ENCODE data around the gene ACCS. TPM values are rescaled to one million over a fixed set of nuclear protein-coding genes. Genes with fewer than 3 reads are reported as not detected.
A peak's percentile ranks its signal among the peaks of the same experiment; 100 is the strongest.

Gene ACCS
- total and polyA plus RNA-seq, 9 of the 15 experiments (the other 6 are each of a cell fraction or from before 2014, with no cell fraction given) = 4.2 to 25.9 (median 16.3) TPM

- ATAC-seq (peak; percentile 26), DNase-seq (ENCODE audit: extremely low read depth in 1 of 4, low spot score in 3 of 4) (peak in 2 of 4 experiments; percentile 64 to 68), FAIRE-seq (peak; percentile 61)
- in situ Hi-C loops (cut with MboI) (no loop called here), intact Hi-C loops (cut with micrococcal nuclease) (loop anchor here (10.0 kb wide), 1 partner anchor 122 kb away; the partner anchor contains the start of gene C11orf96)
- 10% methylated on average over 5 of the region's 5 CpGs for WGBS (ENCODE audit: insufficient coverage, low coverage, missing lambda C conversion rate)
- peak overlapping the region; percentile 55 for H3K4me3 ChIP-seq
- H3K27ac ChIP-seq (ENCODE audit: extremely low read depth, low read depth, low read length) = peak overlapping the region; percentile 72
- H3K9me1 ChIP-seq (ENCODE audit: control insufficient read depth, insufficient read depth, low read length) = no peaks in the 10 kb centered on the region
- H4K20me1 ChIP-seq (replicated peaks; ENCODE audit: control insufficient read depth, insufficient read depth, low read length) = no peaks in the 10 kb centered on the region
- POLR2A ChIA-PET = interaction anchor here (0.6 to 1.4 kb wide), 2 partner anchors 9 to 158 kb away, joined by 3 read pairs; no protein-coding TSS in a partner anchor
- peaks cover 10 to 22% of the 10 kb centered on the region in 2 experiments; a peak in 4 of 5 replicates for H3K4me1 ChIP-seq (replicated peaks in 1 of 2; ENCODE audit: control insufficient read depth in 2 of 2, insufficient read depth in 2 of 2, low read length in 2 of 2)
- CTCF ChIA-PET (ENCODE audit: low intra/inter-chr PET ratio) = no interaction called here
- no TSS peak for BruUV-seq (replicated peaks)
- H3K36me3 ChIP-seq (ENCODE audit: control insufficient read depth, insufficient read depth, low read length) = peaks cover 28% of the 10 kb centered on the region
- peak overlapping the region; percentile 83 for H2AFZ ChIP-seq (ENCODE audit: low read depth, low read length)
- peaks cover 16% of the 10 kb centered on the region; the same call in 2 of the 3 replicates for H3K79me2 ChIP-seq (ENCODE audit: control insufficient read depth, insufficient read depth, low read length)
- peak overlapping the region; percentile 82 for H3K4me2 ChIP-seq (ENCODE audit: insufficient read depth, low read length)
- H3K9ac ChIP-seq (ENCODE audit: insufficient read depth in 1 of 2, low read depth in 2 of 2, low read length in 2 of 2) = peak overlapping the region; percentile 72 to 94; a peak in 3 of 4 replicates
- H3K27me3 ChIP-seq (ENCODE audit: control insufficient read depth in 2 of 2, insufficient read depth in 2 of 2, low read length in 2 of 2) = no peaks in the 10 kb centered on the region
- H3K9me3 ChIP-seq (replicated peaks; ENCODE audit: control insufficient read depth, insufficient read depth, low read depth, low read length) = no peaks in the 10 kb centered on the region
- TF ChIP-seq IFI16 (CRISPR knock-in tag; IDR thresholded peaks at IDR 0.05) (no peak), ILF3 (IDR thresholded peaks at IDR 0.05; ENCODE audit: borderline replicate concordance) (0 out of 2 replicates have a peak, but pooled peaks have one; percentile 20), CBFA2T3 (IDR thresholded peaks at IDR 0.05) (peak; percentile 49), NFIX (CRISPR knock-in tag; IDR thresholded peaks at IDR 0.05; ENCODE audit: low read depth) (no peak), GABPB1 (CRISPR knock-in tag; IDR thresholded peaks at IDR 0.05) (0 out of 2 replicates have a peak, but pooled peaks have one; percentile 29), ZKSCAN1 (IDR thresholded peaks at IDR 0.05; ENCODE audit: low read depth, low read length) (peak; percentile 47; the same call in 1 of the 2 replicates), HOMEZ (CRISPR knock-in tag; IDR thresholded peaks at IDR 0.05) (no peak), ARID1B (IDR thresholded peaks at IDR 0.05) (0 out of 2 replicates have a peak, but pooled peaks have one; percentile 49), TEAD4 (IDR thresholded peaks at IDR 0.05; ENCODE audit: low read length) (0 out of 2 replicates have a peak, but pooled peaks have one; percentile 30), TEAD4 (CRISPR knock-in tag; IDR thresholded peaks at IDR 0.05; ENCODE audit: borderline replicate concordance) (no peak), ETV1 (tag; conservative IDR thresholded peaks at IDR 0.05; ENCODE audit: low read depth) (peak; percentile 73; the same call in 1 of the 2 replicates), CREM (IDR thresholded peaks at IDR 0.05; ENCODE audit: low read depth) (peak; percentile 57; the same call in 1 of the 2 replicates), ZNF592 (IDR thresholded peaks at IDR 0.05) (peak; percentile 59), TOE1 (IDR thresholded peaks at IDR 0.05; ENCODE audit: borderline replicate concordance) (no peak), TOE1 (CRISPR knock-in tag; IDR thresholded peaks at IDR 0.05; ENCODE audit: borderline replicate concordance, low read depth) (no peak), GABPA (tag; conservative IDR thresholded peaks at IDR 0.05; ENCODE audit: low read depth) (peak; percentile 68), TAF7 (tag; IDR thresholded peaks at IDR 0.05) (peak; percentile 25; the same call in 1 of the 2 replicates)
These were observed 1.2 kb downstream of the ACCS start for GRCh38 chr11:44067266-44067665.
